B cell (primary cell): ENCODE results near the gene POFUT2.

Experiments
- CTCF ChIP-seq: fragments of 200-600 bp; IDR thresholded peaks from one replicate; pipeline ENCODE4 v1.8.0; 2022; ENCODE audit warnings: antibody characterized with exemption, mild to moderate bottlenecking
- EZH2 ChIP-seq: IDR thresholded peaks from 2 replicates; pipeline ENCODE4 v1.6.1; 2012; ENCODE audit warnings: borderline replicate concordance, low read depth, mild to moderate bottlenecking, moderate library complexity, low read length; ENCODE audit not compliant: insufficient read depth, poor library complexity, severe bottlenecking

GRCh38 chr21:45309069-45309986 lies 21.6 kb upstream of the POFUT2 start:
- TF ChIP-seq CTCF (no peak), EZH2 (no peak)
